Psoas muscle (tissue), 8 donors: Measurements from ENCODE around the gene ZNF618. TPM values are rescaled to one million over a fixed set of nuclear protein-coding genes. Genes with fewer than 3 reads are reported as not detected.

Experiments used
- ATAC-seq, 4 donors: fragments of 200-7000 bp; cut with Tn5 transposase; one replicate each; pipeline ENCODE4 v1.9.1; 2020; ENCODE audit warnings: moderate library complexity in 3 of 4, mild to moderate bottlenecking in 2 of 4
- DNase-seq, 2 donors: peaks; one replicate each; pipeline ENCODE4 v3.0.0-alpha.2; 2020
- H3K27ac ChIP-seq: fragments of 200-600 bp; one replicate; pipeline ENCODE4 v1.8.0; 2022
- H3K27me3 ChIP-seq, 3 donors: fragments of 200-600 bp in 1 of 3; one replicate each; pipeline versions ENCODE4 v1.6.1 to v1.8.0; 2013 to 2022; ENCODE audit warnings: low read length in 2 of 3, mild to moderate bottlenecking in 2 of 3, moderate library complexity in 1 of 3; ENCODE audit not compliant: insufficient read depth in 3 of 3
- H3K36me3 ChIP-seq, 2 donors: fragments of 200-600 bp in 1 of 2; one replicate each; pipeline versions ENCODE4 v1.6.1 to v1.8.0; 2013 to 2022; ENCODE audit warnings: low read depth in 1 of 2, mild to moderate bottlenecking in 1 of 2, moderate library complexity in 1 of 2; ENCODE audit not compliant: insufficient read depth in 1 of 2
- H3K4me1 ChIP-seq: fragments of 200-600 bp; one replicate; pipeline ENCODE4 v1.8.0; 2022
- H3K4me3 ChIP-seq: fragments of 200-600 bp; one replicate; pipeline ENCODE4 v1.8.0; 2022; ENCODE audit warnings: mild to moderate bottlenecking
- H3K9me3 ChIP-seq: fragments of 200-600 bp; one replicate; pipeline ENCODE4 v1.8.0; 2022
- WGBS, 3 donors: extraction: QIAGEN DNeasy Blood & Tissue Kit; methylation state at CpG; one replicate each; pipeline versions ENCODE4 v1.1.6 to v1.1.7; 2013; 5-methylcytosine and 5-hydroxymethylcytosine counted together
- intact Hi-C, 2 donors: fragments of 100-400 bp; cut with DNase I; formaldehyde crosslinking; loops; one replicate each; pipeline versions ENCODE4 v1.11.0 to v1.14.2; 2022
- polyA plus RNA-seq, 3 donors: library from polyadenylated mRNA; stranded (reverse); fragments of 200-250 nt; gene quantifications; one replicate each; pipeline ENCODE4 v1.2.3, GENCODE V29; 2013
- total RNA-seq, 4 donors: library from RNA; stranded (reverse); fragmentation: NEBNext Ultra II Directional in 2 of 4; extraction: Animal tissue kit (Norgen Biotek cat#: 25700) in 2 of 4; gene quantifications; one replicate each; pipeline versions ENCODE4 v1.2.1 to v1.2.4, GENCODE V29; 2021 to 2023
- TF ChIP-seq, protein P1 (sequence below): fragments of 200-600 bp; IDR thresholded peaks from one replicate; pipeline ENCODE4 v1.8.0; 2022; ENCODE audit warnings: antibody characterized with exemption
- donor health status: healthy with polysubstance abuse.
- donor health status: DM: no; HTN: no; CAD: no; lungs with moderate emphysema.
- donor health status: Bipolar disorder and iron deficiency.
- donor health status: healthy.
- donor health status: DM: yes; HTN: yes; CAD: no.
- donor health status: DM: no; HTN: no; CAD: no.
- donor health status: DM: no; HTN: no; CAD: no.
- donor health status: DM: yes; HTN: yes; CAD: no.

The ZNF618 gene
- total and polyA plus RNA-seq, 7 donors = 0.31 to 2.7 (median 1.2) TPM

DNA sequence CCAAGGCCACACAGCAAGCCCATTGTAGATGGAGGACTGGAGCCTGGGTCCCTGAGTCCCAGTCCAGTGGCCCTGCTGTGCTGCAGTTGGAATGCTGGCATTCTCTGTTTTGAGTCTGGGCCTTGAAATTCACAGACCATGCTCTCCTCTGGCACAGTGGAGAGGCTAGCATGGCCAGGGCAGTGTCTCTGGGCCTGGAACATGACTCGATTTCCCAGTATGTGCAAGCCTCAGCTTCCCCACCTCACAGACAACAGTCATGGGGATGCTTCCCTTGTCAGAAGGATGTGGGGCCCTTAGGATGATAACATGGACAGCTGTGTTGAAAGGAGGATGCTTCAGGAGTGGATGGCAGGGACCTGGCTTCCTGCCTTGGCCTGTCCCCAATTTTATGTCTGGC, 110.8 kb downstream of the ZNF618 start:
- 92 to 95% (median 93%) methylated on average over 1 of the region's 1 CpG for WGBS, 3 donors
- ATAC-seq = no peak
- no peak for DNase-seq
- no peaks in the 10 kb centered on the region for H3K9me3 ChIP-seq
- intact Hi-C loops = no loop called here
- TF ChIP-seq, protein P1, sequence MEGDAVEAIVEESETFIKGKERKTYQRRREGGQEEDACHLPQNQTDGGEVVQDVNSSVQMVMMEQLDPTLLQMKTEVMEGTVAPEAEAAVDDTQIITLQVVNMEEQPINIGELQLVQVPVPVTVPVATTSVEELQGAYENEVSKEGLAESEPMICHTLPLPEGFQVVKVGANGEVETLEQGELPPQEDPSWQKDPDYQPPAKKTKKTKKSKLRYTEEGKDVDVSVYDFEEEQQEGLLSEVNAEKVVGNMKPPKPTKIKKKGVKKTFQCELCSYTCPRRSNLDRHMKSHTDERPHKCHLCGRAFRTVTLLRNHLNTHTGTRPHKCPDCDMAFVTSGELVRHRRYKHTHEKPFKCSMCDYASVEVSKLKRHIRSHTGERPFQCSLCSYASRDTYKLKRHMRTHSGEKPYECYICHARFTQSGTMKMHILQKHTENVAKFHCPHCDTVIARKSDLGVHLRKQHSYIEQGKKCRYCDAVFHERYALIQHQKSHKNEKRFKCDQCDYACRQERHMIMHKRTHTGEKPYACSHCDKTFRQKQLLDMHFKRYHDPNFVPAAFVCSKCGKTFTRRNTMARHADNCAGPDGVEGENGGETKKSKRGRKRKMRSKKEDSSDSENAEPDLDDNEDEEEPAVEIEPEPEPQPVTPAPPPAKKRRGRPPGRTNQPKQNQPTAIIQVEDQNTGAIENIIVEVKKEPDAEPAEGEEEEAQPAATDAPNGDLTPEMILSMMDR = no peak
- H3K36me3 ChIP-seq = no peaks in the 10 kb centered on the region
- H3K4me3 ChIP-seq = no peak overlapping the region
- peaks cover 22% of the 10 kb centered on the region for H3K4me1 ChIP-seq
- H3K27me3 ChIP-seq = no peaks in the 10 kb centered on the region
- H3K27ac ChIP-seq = no peak overlapping the region

DNA sequence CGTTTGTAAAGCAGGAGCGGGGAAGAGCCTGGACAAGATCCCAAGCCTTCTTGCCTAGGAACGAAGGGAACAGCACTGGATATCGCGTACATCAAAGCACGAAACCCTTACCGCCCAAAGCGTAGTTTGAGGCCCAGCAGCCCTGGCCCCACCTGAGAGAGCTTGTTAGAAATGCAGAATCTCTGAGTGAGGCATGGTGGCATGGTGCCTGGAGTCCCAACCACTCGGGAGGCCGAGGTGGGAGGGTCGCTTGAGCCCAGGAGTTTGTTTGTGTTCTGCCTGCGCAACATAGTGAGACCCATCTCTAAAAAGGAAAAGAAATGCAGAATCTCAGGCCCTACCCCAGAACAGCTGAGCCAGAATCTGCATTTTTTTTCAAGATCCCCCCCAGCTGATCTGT, 111.4 kb downstream of the ZNF618 start:
- Histone ChIP-seq H3K27me3 (no peaks in the 10 kb centered on the region), H3K36me3 (no peaks in the 10 kb centered on the region), H3K4me1 (peaks cover 27% of the 10 kb centered on the region), H3K4me3 (no peak overlapping the region), H3K9me3 (no peaks in the 10 kb centered on the region), H3K27ac (no peak overlapping the region)
- intact Hi-C loops = no loop called here
- ATAC-seq (no peak), DNase-seq (no peak)
- TF ChIP-seq, protein P1 = no peak
- WGBS, 3 donors = 89 to 98% (median 91%) methylated on average over 12 of the region's 12 CpGs

DNA sequence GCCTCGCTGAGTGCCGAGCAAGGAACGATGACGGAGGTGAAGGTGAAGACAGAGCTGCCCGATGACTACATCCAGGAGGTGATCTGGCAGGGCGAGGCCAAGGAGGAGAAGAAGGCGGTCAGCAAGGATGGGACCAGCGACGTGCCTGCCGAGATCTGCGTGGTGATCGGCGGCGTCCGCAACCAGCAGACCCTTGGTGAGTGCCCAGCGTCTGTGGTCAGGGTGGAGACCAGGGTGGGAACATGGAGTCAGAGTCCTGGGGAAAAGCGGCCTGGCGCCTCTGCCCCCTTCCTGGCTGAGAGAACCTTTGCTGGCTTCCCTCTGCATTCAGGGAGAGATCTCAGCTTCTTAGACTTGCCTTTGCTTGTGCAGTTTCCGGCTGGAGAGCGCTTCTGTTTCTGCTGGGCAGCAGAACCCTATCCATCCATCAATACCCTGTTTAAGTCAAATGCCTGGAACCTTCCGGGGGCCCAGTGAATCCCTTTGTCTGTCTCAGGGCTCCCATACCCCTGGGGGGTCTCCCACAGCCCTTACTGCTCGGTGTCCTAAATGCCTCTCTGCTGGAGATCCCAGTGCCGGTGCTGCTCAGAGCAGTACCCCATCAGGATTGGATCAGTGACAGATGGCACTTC, 112.4 kb downstream of the ZNF618 start:
- DNase-seq (peak in 1 of 2 donors; percentile 26), ATAC-seq (no peak)
- H3K9me3 ChIP-seq = no peaks in the 10 kb centered on the region
- H3K36me3 ChIP-seq = no peaks in the 10 kb centered on the region
- H3K4me3 ChIP-seq = no peak overlapping the region
- H3K4me1 ChIP-seq = peaks cover 37% of the 10 kb centered on the region
- TF ChIP-seq, protein P1 = no peak
- H3K27me3 ChIP-seq = no peaks in the 10 kb centered on the region
- WGBS, 3 donors = 77 to 87% (median 79%) methylated on average over 23 of the region's 23 CpGs
- intact Hi-C loops = no loop called here
- H3K27ac ChIP-seq = no peak overlapping the region

DNA sequence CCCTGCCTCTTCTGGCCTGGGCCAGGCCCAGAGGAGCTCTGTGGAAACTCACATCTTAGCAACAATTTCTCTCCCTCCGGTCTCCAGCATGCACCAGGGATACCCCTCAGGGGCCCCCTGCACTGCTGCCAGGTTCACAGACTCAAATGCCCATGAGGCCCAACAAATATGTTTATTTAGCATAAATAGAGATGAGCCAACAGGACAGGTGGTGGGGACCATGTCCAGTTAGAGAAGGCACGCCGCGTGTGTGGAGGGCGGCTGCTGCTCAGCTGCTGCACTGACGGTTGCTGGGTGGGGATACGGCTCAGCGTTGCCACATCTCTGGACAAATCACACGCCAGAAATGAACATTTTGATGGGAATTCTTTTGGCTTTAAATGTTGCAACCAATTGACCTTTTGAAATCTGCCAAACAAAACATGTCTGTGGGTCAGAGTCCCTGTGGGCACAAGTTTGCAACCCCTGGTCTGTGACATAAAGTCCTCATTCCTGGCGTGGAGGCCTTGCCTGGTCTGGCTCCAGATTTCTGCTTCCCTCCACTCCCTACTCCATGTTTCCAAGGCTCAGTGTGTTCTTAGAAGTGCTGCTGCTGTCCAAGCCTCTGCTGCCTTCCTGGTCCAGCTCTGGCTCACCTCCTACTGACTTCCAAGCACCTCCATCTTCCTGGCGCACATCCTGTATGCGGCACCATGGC, 113.1 kb downstream of the ZNF618 start:
- Histone ChIP-seq H3K9me3 (no peaks in the 10 kb centered on the region), H3K36me3 (no peaks in the 10 kb centered on the region), H3K4me1 (peaks cover 43% of the 10 kb centered on the region), H3K27ac (no peak overlapping the region), H3K27me3 (no peaks in the 10 kb centered on the region), H3K4me3 (no peak overlapping the region)
- WGBS, 3 donors = 38 to 55% (median 38%) methylated on average over 12 of the region's 12 CpGs
- DNase-seq (peak; percentile 81 to 87), ATAC-seq (peak; percentile 35 to 57 (median 52))
- intact Hi-C loops = no loop called here
- TF ChIP-seq, protein P1 = no peak
